T1000 (cell line): ENCODE results near the gene TBC1D9B.
"Not testable (repeated sequence)": the region's sequence is repeated elsewhere in the genome, so short reads cannot be mapped to it uniquely, and the experiment has no call there.

ENCODE experiments used
- DNase-seq: peaks from one replicate; lab custom pipeline; 2025; ENCODE audit warnings: mixed read lengths; lab: John Stamatoyannopoulos, UW

TBC1D9B gene

GRCh38 chr5:179885491-179886090 is 22.1 kb downstream of the TBC1D9B start:
- DNase-seq = no peak

- DNase-seq = no peak
These were observed 24.5 kb downstream of the TBC1D9B start for GRCh38 chr5:179883163-179883562.

GRCh38 chr5:179882338-179882737 is 25.4 kb downstream of the TBC1D9B start:
- no peak for DNase-seq

DNA sequence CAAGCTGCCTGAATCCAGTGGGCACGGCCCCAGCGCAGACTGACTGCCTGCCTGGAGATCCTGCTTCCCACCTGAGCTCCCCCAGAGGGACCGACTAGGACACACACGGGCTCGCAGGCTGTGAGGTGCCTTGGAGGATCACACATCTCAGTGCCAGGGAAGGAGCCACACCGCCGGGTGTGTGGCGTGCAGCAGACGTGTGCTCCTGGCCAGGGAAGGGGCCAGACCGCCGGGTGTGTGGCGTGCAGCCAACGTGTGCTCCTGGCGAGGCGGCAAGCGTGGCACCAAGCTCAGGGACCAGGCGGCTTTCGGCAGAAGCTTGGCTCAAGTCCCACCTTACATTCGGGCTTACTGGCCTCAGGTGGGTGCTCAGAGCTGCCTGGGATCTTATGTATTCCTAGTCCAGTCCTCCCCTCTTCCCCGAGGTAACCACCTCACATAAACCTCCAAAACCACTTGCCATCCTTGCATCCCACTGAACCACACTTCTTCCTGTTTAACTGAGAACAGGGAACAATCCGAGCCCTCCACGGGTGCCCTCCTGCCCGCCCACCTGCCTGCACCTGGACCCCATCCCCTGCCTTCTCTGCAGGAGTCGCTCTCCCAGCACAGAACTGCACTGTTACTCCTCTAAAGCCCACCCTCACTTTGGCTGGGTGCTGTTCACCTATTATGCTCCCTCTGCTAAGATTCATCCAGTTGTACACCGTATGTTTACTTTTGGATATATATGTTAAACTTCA is 26.7 kb downstream of the TBC1D9B start:
- DNase-seq = no peak

- no peak for DNase-seq
These were observed 27.5 kb downstream of the TBC1D9B start for GRCh38 chr5:179880066-179880650.

DNA sequence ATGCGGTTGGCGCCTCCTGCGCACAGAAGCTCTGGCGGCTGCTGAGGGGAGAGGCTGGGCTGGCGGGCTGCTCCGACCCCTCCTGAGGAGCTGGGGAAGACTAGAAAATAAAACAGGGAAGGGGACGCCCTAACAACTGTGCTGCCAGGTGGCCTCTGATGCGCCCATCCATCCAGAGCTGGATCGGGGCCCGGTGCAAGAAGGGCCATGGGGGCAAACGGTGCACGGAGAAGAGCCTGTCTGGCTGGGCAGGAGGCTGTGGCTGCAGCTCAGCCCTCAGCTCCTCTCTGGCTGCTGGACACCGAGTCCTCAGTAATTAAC is 28.0 kb downstream of the TBC1D9B start:
- DNase-seq = no peak

DNA sequence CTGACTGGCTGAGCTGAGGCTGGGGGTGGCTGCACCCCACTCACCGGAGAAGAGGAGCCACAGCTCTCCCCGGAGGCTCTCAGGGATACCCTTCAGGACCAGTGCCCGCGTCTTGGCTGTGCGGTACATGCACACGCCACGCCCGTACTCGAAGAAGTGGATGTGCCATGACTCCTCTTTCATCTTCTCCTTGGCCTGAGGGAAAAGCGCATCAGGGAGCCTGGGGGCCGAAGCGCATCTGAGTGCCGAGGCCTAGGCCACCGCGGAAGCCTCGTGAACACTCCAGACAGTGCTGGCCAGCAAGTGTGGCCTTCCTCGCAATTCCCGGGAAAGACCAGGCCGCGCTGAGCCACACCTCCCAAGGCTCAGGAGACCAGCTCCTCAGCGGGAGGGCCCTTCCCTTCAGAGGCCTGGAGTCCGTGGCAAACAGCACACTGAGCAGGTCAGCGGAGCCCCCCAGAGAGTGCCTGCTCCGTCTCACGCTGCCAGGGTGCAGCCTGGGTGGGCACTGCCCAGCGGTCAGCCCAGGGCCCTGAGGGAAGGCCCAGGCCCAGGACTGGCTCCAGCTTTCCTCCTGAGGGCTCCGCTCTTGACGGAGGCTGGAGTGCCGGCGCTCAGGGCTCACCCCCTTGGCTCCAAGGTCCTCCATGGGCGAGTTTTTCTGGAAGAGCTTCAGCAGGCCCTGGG is 28.6 kb downstream of the TBC1D9B start:
- DNase-seq = no peak

GRCh38 chr5:179878222-179879002 is 29.3 kb downstream of the TBC1D9B start:
- no peak for DNase-seq

GRCh38 chr5:179876610-179876952 is 31.1 kb downstream of the TBC1D9B start:
- DNase-seq = no peak

DNA sequence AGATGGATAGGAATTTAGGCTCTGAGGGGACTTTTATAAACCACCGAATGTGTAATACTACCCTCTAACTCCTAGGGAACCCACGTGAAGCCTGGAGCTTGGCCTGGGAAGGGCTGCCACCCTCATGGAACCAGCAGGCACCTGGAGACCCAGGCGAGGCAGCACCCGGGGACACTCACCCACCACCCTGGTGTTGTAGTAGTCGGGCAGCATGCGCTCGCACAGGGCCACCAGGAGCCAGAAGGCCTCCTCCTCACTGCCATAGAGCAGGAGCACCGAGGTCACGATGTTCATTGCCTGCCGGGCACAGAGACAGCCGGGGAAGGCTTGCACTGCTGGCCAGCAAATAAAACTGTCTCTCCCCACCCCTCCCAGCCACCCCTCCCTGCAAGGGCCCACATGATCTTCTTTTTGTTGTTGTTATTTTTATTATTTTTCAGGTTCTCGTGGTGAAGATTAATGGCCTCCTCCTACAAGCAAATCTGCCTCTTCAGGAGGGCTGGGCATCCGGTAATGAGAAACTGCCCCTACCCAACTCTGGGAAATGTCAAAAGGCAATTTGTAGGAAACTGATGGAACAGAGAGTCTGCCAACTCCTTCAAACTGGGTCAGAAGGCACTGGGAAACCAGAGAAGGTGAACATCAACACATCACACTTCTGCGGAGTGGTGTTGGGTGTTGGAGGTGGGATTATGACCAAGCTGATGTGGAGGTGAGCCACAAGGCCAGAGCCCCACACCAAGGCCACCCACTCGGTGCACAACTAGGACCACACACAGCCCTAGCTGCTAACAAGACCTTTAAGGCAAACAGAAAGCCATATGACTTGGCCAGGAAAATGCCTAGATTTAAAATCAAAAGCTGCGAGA is 31.7 kb downstream of the TBC1D9B start:
- no peak for DNase-seq

DNA sequence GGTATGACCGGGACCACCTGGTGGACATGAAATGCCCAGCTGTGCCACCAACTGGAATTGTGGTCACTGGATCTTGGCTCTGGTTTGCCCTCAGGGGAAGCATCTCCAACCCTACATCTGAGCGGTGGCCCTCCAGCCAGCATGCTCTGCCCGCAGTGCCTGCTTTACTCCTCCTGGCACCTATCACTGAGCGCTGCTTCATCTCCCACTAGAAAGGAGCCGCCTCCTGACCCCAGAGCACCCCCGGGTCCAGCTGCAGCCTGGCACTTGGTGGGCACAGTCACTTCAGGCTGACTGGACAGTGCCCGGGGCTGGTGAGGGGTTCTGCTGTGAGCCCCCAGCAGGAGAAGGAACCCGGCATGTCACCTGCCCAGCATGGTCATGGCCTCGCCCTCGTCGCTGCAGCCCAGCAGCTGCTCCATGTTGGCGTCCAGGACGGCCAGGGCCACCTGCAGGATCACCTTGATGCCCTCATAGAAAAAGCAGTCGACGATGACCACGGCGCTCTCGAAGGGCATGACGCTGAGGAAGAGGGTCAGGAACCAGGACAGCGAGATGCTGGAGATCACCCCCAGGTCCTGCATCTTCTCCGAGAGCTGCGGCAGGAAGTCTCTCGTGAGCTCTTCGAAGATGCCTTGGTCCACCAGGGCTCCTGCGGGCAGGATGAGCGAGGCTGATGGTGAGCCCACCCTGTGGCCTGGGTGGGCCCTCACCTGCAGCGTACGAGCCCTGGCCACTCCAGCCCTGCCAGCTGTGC is 33.0 kb downstream of the TBC1D9B start:
- DNase-seq = no peak

DNA sequence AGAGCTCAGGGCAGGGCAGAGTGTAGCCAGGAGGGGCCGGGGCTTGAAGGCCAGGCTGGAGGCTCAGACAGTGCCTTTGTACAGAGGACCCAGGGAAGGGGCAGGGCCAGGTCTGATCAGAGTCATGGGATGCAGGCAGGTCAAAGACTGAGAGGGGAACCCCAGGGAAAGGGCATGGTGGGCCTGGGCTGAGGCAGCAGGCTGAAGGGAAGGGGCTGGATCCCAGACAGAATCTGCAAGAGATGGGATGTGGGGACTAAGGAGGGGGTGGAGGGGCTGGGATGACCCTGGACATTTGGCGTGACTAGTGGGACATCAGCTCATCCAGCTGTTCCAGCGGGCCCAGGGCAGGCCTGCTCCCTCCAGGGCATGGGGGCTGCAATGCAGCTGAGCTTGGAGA is 33.6 kb downstream of the TBC1D9B start:
- no peak for DNase-seq

DNA sequence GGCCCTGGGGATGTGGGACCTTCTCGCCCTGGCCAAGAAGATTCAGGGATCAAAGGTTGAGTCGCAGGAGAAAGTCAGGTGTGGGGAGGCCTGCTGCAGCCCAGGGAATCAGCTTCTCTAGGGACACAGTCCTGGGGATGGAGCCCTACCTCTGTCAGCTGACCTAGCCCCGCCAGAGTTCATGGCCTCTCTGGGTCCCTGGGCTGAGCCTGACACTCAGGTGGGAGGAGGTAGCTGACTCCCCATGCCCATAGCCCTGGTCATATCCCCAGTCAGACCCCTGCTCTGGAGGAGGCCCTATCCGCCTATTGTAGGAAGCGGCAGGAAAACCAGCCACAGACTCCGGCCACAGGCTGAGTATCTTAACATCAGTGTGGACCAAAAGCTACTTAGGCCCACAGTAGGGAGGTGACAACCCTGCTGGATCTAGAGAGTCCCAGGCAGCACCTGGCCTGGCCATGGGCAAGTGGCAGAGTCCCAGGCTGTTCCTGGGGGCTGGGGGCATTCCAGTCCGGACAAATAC is 34.0 kb downstream of the TBC1D9B start:
- no peak for DNase-seq

DNA sequence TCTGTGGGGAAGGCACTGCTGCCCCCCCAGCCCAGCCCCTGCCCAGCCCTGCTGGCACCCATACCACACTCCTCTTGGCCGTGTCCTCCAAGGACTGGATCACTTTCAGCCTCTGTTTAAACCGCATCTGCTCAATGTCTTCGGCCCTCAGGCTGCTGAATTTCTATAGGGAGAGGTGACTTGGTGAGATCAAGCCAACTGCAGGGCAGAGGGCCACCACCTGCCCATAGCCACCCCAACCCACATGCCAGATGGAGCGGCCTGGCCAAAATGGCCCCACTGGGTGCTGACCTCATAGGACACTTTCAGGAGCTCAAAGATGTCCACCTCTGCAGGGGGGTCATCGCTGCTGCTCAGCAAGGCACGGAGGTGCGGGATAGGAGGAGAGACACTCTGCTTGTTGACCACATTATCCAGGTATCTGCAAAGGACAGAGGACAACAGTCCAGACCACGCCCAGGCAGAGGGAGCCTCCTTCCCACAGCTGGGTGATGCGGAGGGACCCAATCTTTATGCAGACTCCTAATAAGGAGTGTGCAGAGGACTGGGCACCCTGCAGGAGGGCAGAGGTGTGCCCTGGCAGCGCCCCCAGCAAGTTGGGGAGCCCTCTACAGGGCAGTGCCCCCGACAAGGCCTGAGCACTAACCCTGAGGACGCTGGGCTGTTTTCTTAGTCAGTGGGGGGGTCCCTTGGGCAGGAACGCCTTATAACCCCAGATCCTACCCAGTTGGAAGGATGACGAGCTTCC is 34.7 kb downstream of the TBC1D9B start:
- DNase-seq = no peak

DNA sequence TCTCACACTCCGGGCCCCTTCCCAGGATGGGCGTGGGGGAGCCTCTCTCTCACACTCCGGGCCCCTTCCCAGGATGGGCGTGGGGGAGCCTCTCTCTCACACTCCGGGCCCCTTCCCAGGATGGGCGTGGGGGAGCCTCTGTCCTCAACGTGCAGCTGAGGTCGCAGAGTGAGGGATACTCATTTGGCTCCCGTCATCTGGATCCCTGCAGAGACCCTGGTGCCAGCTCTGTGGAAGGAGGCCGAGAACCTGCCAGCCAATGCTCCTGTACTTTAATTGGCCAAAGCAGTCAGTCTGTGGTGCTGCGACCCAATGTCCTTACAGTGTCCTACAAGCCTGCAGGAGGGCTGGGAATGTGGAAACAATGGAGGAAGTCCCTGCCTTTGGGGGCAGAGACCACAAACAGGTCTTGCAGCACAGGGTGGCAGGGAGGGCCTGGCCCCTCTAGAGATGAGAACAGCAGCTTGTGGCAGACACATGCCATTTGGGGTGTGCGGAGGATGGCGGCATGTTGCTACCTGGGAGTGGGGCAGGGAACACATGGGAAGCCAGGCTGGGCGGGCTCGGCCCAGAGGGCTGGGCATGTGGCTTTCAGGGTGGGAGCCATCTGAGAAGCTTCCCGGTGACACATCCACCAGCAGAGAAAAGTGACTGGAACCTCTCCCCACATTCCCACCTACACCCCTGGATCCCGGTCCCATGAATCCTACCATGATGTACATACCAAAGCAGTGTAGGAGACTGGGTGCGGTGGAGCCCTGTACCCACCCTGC is 35.5 kb downstream of the TBC1D9B start:
- no peak for DNase-seq

GRCh38 chr5:179871533-179871932 is 36.2 kb downstream of the TBC1D9B start:
- DNase-seq = not testable (repeated sequence)

DNA sequence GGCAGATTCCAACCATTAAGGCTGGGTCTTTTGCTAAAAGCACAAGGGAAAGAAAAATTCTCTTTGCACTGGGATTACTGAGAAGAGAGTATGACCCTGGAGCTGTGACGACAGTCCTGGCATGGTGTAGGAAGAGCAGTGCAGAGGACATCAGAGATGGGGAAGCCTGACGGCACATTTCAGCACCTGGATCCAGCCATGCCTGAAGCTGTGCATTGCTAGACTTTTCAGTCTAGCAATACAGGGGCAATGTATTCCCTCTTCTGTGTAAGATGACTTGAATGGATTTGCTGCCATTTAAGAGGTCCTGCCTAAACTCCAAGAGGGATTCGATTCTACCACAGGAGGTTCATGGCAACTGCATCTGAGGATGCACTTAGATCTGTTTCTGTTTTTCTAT is 36.7 kb downstream of the TBC1D9B start:
- no peak for DNase-seq

DNA sequence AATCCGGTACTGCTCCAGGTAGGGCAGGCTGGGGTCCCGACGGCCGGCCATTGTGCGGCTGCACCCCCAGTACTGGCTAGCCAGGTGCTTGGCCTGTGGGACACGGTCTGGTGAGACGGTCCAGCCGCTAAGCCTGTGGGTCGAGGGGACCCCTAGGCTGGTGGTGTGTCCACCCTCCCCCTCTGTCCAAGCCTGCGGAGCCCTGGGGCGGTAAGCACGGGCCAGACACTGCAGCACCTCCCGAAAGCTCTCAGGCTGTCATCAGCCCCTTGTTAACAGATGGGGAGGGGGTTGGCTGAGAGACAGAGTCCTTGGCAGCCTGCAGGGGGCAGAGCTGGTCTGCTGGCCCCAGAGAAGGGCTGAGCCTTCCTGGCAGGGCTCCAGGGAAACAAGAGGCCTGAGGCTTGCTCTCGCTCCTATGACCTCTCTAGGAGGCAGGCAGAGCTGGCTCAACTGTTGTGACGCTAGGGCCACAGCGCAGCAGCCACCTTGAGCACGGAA is 37.2 kb downstream of the TBC1D9B start:
- DNase-seq = no peak
